ENCODE measurements around the gene CELSR1.

Gene CELSR1

GRCh38 chr22:46455446-46455845 is 82.0 kb downstream of the CELSR1 start:
- no peak for DNase-seq

GRCh38 chr22:46454504-46455269 is 82.7 kb downstream of the CELSR1 start:
- no peak for DNase-seq

- no peak for DNase-seq
These were observed 83.5 kb downstream of the CELSR1 start for GRCh38 chr22:46453829-46454503.

GRCh38 chr22:46453006-46453828 is 84.2 kb downstream of the CELSR1 start:
- no peak for DNase-seq

GRCh38 chr22:46452195-46453005 is 85.0 kb downstream of the CELSR1 start:
- DNase-seq, result no peak

DNA sequence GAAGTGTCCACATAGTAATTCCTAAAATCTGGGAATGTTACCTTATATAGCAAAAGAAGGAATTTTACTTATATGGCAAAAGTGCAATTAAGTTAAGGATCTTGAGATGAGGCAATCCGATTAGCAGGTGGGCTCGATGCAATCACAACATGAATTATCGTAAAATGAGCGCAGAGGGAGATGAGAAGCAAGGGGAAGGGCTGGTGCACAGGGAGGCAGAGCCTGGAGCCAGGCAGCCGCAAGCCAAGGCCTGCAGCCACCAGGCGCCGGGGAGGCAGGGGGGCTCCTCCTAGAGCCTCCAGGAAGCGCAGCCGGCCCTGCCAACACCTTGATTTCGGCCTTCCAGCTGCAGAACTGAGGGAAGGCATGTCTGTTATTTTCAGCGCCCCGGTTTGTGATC is 85.7 kb downstream of the CELSR1 start:
- DNase-seq, result no peak

DNA sequence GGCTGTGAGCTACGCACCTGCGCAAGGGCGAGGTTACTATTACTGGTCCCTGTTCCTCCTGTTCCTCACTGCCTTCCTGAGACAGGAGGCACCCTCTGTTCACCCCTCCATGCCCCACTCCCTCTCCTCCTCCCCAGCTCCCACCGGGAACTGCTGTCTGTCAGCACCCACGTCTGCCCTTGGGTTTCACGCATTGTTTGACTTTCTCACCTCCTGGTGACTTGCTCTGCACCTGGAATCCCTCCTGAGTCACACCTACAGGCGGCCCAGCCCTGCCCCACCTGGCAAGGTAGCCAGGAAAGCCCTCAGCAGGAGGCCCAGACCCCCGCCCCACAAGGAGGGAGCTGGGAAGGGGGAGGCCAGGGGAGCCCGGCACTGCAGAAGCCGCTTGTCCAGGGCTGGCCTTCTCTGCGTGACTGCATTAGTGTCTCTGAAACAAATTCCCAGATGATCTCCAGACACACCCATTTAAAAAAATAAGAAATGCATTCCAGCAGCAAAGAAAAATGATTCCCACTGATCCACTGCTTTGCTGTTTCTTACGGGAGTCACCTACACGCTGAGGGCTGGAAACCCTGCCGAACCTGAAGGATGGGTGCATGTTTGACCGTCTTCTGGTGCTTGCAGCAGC is 86.4 kb downstream of the CELSR1 start:
- no peak for DNase-seq

GRCh38 chr22:46449974-46450745 is 87.3 kb downstream of the CELSR1 start:
- DNase-seq, result no peak

DNA sequence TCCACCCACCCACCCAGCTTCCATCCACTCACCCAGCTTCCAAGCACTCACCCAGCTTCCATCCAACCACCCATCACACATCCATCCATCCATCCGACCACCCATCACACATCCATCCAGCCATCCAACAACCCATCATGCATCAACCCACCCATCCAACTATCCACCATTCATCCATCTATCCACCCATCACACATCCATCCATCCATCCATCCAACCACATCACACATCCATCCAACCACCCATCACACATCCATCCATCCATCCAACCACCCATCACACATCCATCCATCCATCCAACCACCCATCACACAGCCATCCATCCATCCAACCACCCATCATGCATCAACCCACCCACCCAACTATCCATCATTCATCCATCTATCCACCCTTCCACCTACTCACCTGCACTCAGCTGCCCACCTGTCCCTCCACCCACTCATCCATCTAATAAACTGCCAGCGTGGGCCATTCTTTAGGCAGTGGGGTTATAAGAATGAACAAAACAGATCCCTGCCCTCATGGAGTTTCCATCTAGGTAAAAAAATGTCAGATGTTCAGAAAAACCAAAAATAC is 88.2 kb downstream of the CELSR1 start:
- DNase-seq, result no peak

GRCh38 chr22:46448333-46448732 is 89.1 kb downstream of the CELSR1 start:
- no peak for DNase-seq

DNA sequence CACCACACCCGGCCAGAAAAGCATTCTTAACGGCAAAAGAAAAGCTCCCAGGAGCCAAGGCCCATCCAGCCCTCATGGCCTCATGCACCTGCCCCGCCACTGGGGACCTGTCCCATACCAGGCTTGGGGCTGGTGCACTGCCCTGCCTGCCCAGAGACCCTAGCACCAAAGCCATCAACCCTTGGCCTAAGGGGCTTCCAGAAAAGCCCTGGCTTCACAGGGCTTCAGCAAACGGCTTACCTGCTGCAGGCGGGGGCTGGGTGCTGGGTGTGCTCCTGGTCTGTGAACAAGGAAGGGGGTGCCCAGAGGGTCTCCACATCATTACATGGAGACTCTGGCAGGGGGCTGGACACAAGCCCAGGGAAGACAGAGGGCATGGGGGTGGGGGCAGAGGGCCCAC is 89.5 kb downstream of the CELSR1 start:
- DNase-seq, result no peak

DNA sequence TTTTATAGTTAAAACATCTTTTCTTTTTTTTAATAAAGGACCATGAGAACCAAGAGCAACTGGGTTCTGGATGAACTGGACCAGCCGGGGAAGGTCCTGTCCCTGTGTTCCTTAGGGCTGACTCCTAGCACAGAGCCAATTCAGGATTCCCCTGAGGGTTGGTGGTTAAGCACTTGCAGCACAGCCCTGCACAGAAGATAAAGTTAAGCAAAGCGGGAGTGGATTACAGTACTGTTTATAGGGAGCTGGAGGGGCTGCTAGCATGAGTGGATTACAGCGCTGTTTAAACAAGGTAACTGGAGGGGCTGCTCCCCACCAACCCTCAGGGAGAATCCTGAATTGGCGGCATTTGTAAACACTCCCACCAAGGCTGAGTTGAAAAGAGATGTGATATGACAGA is 90.6 kb downstream of the CELSR1 start:
- no peak for DNase-seq

DNA sequence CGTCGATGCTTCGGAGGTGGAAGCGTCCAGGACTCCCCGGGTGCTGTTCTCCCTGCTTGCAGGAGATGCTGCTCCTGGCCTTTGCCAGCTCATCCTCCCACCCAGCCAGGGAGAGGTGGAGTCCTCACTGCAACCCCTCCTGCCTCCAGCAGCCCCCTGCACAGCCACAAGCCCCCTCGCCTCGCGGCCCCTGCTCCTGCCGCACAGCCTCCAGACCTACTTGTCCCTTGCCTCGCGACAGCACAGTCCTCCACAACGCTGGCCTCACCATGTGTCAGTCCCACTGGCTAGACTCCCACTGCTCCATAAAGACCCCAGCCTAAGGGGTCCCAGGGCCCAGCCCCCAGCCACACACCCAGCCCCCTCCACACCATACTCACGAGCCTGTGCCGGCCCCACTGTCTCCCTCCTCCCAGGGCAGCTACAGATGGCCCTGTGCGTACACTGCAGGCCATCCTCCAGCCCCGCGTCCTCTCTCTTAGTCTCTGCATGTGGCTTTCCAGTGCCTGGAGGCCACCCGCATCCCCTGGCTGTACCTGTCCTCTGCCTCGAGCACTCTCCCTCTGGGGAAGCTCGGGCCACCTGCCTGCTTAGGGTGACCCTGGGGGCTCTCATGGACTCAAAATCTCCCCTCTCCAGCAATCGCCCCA is 91.5 kb downstream of the CELSR1 start:
- no peak for DNase-seq

GRCh38 chr22:46444390-46444854 is 93.0 kb downstream of the CELSR1 start:
- no peak for DNase-seq

DNA sequence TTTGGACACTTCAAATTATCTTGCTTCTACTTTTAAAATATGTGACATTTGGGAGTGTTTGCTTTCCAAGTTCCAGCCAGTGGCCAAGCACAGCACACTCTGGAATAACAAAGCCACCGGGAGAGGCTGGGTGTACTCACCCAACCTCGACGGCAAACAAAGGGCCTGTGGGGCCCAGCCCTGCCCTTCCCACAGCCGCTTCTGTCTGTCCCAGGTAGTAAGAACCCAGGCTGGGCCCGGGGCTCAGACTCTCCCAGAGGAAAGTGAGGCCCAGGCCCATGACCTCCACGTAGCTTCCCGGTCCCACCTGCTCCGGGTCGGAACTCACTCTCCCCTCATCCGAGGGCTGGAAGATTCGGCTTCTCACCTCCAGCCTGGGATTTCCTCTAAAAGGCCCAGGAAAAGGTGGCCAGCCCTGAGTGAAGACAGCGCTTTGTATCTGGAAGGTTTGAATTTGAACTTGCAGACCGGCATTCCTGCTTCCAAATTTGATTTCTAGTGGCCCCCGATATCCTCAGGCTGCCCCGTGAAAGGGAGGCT is 93.5 kb downstream of the CELSR1 start:
- no peak for DNase-seq

GRCh38 chr22:46442217-46442853 is 95.1 kb downstream of the CELSR1 start:
- DNase-seq, result no peak

DNA sequence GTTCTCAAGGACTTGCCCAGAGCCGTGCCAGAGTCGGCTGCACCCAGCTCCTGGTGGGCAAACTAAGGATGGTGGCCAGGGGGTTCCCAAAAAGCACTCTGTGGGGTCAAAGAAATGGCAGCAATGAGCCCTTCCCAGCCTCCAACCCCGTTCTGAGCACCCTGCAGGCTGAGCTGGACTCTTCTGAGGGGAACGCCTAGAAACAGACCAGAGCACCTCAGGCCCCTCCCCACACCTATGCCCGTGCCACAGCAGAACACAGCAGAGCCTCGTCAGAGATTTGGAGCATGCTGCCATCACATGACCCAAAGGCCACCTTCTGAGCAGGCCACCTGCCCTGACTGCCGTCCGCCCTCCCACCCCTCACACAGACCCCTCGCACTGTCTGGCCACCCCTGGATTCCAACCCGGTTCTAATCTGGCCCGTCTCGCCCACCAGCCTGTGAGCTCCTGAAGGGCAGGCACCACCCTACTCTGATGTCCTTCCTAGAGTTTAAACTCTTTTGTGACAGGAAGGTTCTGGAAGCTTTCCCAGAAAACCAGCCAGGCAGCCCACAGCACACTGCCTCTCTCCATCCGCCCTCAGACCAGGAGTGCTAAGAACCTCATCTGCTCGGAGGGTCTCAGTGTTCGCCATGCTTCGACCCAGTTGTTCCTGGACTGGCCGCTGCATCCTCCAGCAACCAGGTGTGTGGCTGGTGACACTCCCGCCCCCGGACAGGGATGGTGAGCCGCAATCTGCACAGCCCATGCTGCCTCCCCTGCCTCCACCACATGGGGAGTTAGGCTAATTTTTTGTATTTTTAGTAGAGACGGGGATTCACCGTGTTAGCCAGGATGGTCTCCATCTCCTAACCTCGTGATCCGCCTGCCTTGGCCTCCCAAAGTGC is 97.6 kb downstream of the CELSR1 start:
- no peak for DNase-seq

DNA sequence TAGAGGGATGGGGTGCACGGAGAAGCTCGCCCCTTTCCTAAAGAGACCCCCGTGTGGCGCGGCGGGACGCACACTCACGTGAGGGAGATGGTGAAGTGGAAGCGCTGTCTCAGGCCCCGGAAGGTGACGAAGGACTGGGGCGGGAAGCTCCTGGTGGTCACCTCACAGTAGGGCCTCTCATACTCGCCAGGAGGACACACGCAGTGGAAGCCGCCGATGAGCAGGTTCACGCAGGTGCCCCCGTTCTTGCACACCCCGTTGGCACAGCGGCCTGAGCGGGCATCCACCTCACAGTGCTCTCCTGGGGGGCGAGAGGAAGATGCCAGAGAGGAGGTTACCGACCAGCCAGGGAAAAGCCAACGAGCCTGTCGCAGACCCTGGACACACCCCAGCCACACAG is 98.3 kb downstream of the CELSR1 start:
- DNase-seq, result no peak

Measured in activated CD8-positive, alpha-beta memory T cell treated with anti-CD3 and anti-CD28 coated beads, Interleukin-2, amount 50 U/mL, for 48 hours (primary cell).